ENCODE measurements around the gene FKBP1B. TPM values are rescaled to one million over a fixed set of nuclear protein-coding genes. Genes with fewer than 3 reads are reported as not detected.

FKBP1B gene
- total RNA-seq, 1 experiment from 2014 or later: 59.7 TPM

DNA sequence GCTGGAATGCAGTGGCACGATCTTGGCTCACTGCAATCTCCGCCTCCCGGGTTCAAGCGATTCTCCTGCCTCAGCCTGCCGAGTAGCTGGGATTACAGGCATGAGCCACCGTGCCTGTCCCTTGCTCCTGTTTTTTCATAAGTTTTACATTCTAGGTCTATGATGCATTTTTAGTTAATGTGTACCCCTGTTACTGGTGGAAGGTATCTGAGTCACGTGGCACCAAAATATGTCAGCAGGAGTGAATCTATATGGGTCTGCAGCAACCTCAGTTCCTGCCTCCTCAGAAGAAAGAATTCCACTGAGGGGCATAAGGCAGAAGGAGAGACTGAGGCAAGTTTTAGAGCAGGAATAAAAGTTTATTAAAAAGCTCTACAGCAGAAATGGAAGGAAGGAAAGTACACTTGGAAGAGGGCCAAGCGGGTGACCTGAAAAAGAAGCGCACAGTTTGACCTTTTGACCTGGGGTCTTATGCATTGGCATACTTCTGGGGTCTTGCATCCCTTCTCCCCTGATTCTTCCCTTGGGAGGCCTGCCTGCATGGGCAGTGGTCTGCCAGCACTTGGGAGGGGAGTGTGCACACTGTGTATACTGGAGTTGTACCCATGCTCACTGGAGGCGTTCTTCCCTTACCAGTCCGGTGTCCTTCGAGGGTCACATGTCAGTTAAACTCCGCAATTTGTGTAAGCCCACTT lies 40.7 kb upstream of the FKBP1B start:
- Histone ChIP-seq H4K5ac (ENCODE audit: insufficient read length, low read depth, low read length) (no peak overlapping the region), H2BK120ac (ENCODE audit: low read depth, low read length, poor library complexity, severe bottlenecking) (no peak overlapping the region), H2BK15ac (ENCODE audit: low read depth, low read length) (no peak overlapping the region), H3K23ac (ENCODE audit: insufficient read length, low read depth, low read length) (no peak overlapping the region), H2BK20ac (ENCODE audit: low read depth, low read length, poor library complexity, severe bottlenecking) (no peak overlapping the region), H3T11ph (ENCODE audit: low read length) (no peak overlapping the region), H4K8ac (replicated peaks; ENCODE audit: insufficient read length, low read depth, low read length) (no peak overlapping the region), H2AFZ (ENCODE audit: low read length) (no peak overlapping the region), H3K18ac (ENCODE audit: insufficient read length, low read depth, low read length) (no peak overlapping the region), H3K27me3 (ENCODE audit: insufficient read depth, low read length) (no peaks in the 10 kb centered on the region; the same call in 1 of the 2 replicates), H3K9me3 (ENCODE audit: control insufficient read depth, low read depth, low read length) (no peaks in the 10 kb centered on the region), H3K79me2 (ENCODE audit: insufficient read depth, low read length) (no peaks in the 10 kb centered on the region), H2AK5ac (ENCODE audit: insufficient read length, low read length) (no peak overlapping the region), H3K4ac (ENCODE audit: low read depth, low read length) (no peak overlapping the region), H3K9ac (ENCODE audit: extremely low read depth, insufficient read length, low read length) (no peak overlapping the region), H3K27ac (ENCODE audit: insufficient read length, low read depth, low read length) (no peak overlapping the region), H3K56ac (ENCODE audit: insufficient read length, low read depth, low read length) (no peak overlapping the region), H4K91ac (ENCODE audit: insufficient read length, low read depth, low read length) (no peak overlapping the region), H3K79me1 (ENCODE audit: insufficient read depth, low read depth, low read length, poor library complexity, severe bottlenecking) (no peaks in the 10 kb centered on the region), H3K4me2 (ENCODE audit: insufficient read depth, insufficient read length, low read length) (no peak overlapping the region), H2BK5ac (ENCODE audit: insufficient read length, low read length) (no peak overlapping the region), H3K4me1 (ENCODE audit: insufficient read depth, low read length) (no peaks in the 10 kb centered on the region; the same call in 1 of the 2 replicates), H2BK12ac (ENCODE audit: insufficient read length, low read depth, low read length) (no peak overlapping the region), H3K14ac (ENCODE audit: insufficient read depth, low read length) (no peak overlapping the region), H4K20me1 (ENCODE audit: control insufficient read depth, insufficient read depth, insufficient read length) (no peaks in the 10 kb centered on the region), H3K23me2 (ENCODE audit: insufficient read length, low read depth, low read length, poor library complexity, severe bottlenecking) (no peaks in the 10 kb centered on the region)
- no peak for DNase-seq
- H3K27me3 Mint-ChIP-seq (ENCODE audit: low read depth): peaks cover 15% of the 10 kb centered on the region
- no peak for TF ChIP-seq CTCF (conservative IDR thresholded peaks at IDR 0.05)
- H3K4me3 Mint-ChIP-seq: peak overlapping the region; percentile 60 to 62; a peak in 2 of 5 replicates
- H3K4me1 Mint-ChIP-seq: peaks cover 20 to 21% of the 10 kb centered on the region in 2 experiments
- H3K9me3 Mint-ChIP-seq: no peaks in the 10 kb centered on the region
- WGBS (ENCODE audit: extremely low coverage, insufficient read length, low lambda C conversion rate): no CpG with 5 or more reads among the region's 13 CpGs
- peak overlapping the region in 1 of 3 experiments; percentile 85; a peak in 2 of 7 replicates for H3K27ac Mint-ChIP-seq
- H3K36me3 Mint-ChIP-seq (ENCODE audit: insufficient read depth in 1 of 3, low read depth in 3 of 3): no peaks in the 10 kb centered on the region; a peak in 1 of 7 replicates
